GM12878 (cell line): ENCODE measurements around the gene DOCK9.

Source experiments
- CTCF ChIP-seq, 3 experiments: IDR thresholded peaks in 2 of 3; conservative IDR thresholded peaks in 1 of 3; 2 replicates each; pipeline ENCODE4 v1.5.1; 2011; ENCODE audit warnings: low read depth in 3 of 3, low read length in 3 of 3, mild to moderate bottlenecking in 3 of 3, control low read depth in 2 of 3, moderate library complexity in 2 of 3, inconsistent platforms in 1 of 3, mixed read lengths in 1 of 3; ENCODE audit not compliant: control insufficient read depth in 2 of 3, insufficient read depth in 1 of 3; ENCODE audit errors: extremely low read depth in 1 of 3
- E2F4 ChIP-seq: IDR thresholded peaks from 2 replicates; pipeline ENCODE4 v1.6.1; 2012; ENCODE audit warnings: low read depth, low read length, improper control_type of control experiment
- FOXM1 ChIP-seq: IDR thresholded peaks from 2 replicates; pipeline ENCODE4 v1.6.1; 2012; ENCODE audit warnings: low read depth, mild to moderate bottlenecking, inconsistent platforms, low read length, moderate library complexity
- MXI1 ChIP-seq: fragments of 150-350 bp; IDR thresholded peaks from 2 replicates; pipeline ENCODE4 v1.6.1; 2011; ENCODE audit warnings: low read depth, mild to moderate bottlenecking, inconsistent platforms, low read length, improper control_type of control experiment
- POLR2A ChIP-seq: IDR thresholded peaks from 2 replicates; pipeline ENCODE4 v1.6.1; 2011; ENCODE audit warnings: low read depth, mild to moderate bottlenecking, low read length
- ZNF24 ChIP-seq: fragments of 450-650 bp; IDR thresholded peaks from 2 replicates; pipeline ENCODE4 v1.6.1; 2017; ENCODE audit warnings: antibody characterized with exemption, mild to moderate bottlenecking

- TF ChIP-seq FOXM1 (no peak), MXI1 (no peak), POLR2A (no peak), ZNF24 (no peak), E2F4 (no peak), CTCF (IDR thresholded peaks at IDR 0.05 in 2 of 3, conservative IDR thresholded peaks at IDR 0.05 in 1 of 3; ENCODE audit: control insufficient read depth in 2 of 3, extremely low read depth in 1 of 3, insufficient read depth in 1 of 3, low read depth in 3 of 3, low read length in 3 of 3) (no peak)
Measured at GRCh38 chr13:98804336-98804855, 173.5 kb downstream of the DOCK9 start.
